RWPE2 (cell line): Measurements from ENCODE around the gene ARMC10.
A peak's percentile ranks its signal among the peaks of the same experiment; 100 is the strongest.

ENCODE experiments used
- ATAC-seq: fragments of 200-7000 bp; cut with Tn5 transposase; 3 replicates; pipeline ENCODE4 v1.9.1; 2021; ENCODE audit warnings: low read depth
- DNase-seq: peaks from one replicate; pipeline ENCODE4 v3.0.0-alpha.2; 2020; ENCODE audit warnings: low spot score
- H3K27ac ChIP-seq: fragments of 450-650 bp; 2 replicates; pipeline ENCODE4 v1.5.1; 2017; ENCODE audit warnings: mild to moderate bottlenecking; ENCODE audit not compliant: poor library complexity, severe bottlenecking
- H3K27me3 ChIP-seq: fragments of 250-450 bp; sonication (Bioruptor Pico); 2 replicates; pipeline ENCODE4 v1.5.1; 2021; ENCODE audit warnings: mild to moderate bottlenecking, moderate library complexity; ENCODE audit not compliant: insufficient read depth, poor library complexity, severe bottlenecking
- H3K36me3 ChIP-seq: fragments of 250-450 bp; sonication (Bioruptor Pico); 2 replicates; pipeline ENCODE4 v1.5.1; 2020; ENCODE audit warnings: low read depth, mild to moderate bottlenecking, moderate library complexity
- H3K4me1 ChIP-seq: fragments of 250-450 bp; sonication (Bioruptor Pico); 2 replicates; pipeline ENCODE4 v1.5.1; 2021; ENCODE audit warnings: mild to moderate bottlenecking, moderate library complexity; ENCODE audit not compliant: insufficient read depth, poor library complexity, severe bottlenecking
- H3K4me3 ChIP-seq: fragments of 250-450 bp; sonication (Bioruptor Pico); 2 replicates; pipeline ENCODE4 v1.5.1; 2021; ENCODE audit warnings: mild to moderate bottlenecking, moderate library complexity; ENCODE audit not compliant: severe bottlenecking
- H3K9me3 ChIP-seq: fragments of 250-450 bp; sonication (Bioruptor Pico); 2 replicates; pipeline ENCODE4 v1.5.1; 2021; ENCODE audit warnings: mild to moderate bottlenecking, moderate library complexity; ENCODE audit not compliant: severe bottlenecking
- TF ChIP-seq, protein P1 (sequence below): fragments of 450-650 bp; IDR thresholded peaks from one replicate; pipeline ENCODE4 v1.5.1; 2017; ENCODE audit warnings: mild to moderate bottlenecking, moderate library complexity; ENCODE audit not compliant: poor library complexity, severe bottlenecking

Gene ARMC10

DNA sequence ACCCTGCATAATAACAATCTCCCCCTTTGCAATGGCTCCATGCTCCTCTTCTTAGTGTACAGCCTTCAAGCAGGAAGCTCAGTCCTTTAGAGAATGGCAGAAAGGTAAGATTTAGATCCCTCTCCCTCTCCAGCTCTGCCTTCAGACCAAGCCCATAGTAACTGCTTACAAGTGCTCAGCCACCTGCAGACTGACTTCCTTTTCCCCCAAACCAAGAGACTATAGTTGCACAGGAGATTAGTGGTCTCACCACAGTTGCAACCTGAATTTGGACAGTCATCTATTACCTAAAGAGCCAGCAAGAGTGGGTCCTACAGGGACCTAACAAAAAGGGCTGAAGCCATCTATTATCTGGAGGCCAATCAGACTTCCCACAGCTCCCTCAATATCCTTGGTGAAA is 16.8 kb upstream of the ARMC10 start:
- Histone ChIP-seq H3K27ac (no peak overlapping the region), H3K4me1 (no peaks in the 10 kb centered on the region), H3K4me3 (no peak overlapping the region), H3K36me3 (no peaks in the 10 kb centered on the region), H3K27me3 (no peaks in the 10 kb centered on the region), H3K9me3 (no peaks in the 10 kb centered on the region)
- TF ChIP-seq, protein P1, sequence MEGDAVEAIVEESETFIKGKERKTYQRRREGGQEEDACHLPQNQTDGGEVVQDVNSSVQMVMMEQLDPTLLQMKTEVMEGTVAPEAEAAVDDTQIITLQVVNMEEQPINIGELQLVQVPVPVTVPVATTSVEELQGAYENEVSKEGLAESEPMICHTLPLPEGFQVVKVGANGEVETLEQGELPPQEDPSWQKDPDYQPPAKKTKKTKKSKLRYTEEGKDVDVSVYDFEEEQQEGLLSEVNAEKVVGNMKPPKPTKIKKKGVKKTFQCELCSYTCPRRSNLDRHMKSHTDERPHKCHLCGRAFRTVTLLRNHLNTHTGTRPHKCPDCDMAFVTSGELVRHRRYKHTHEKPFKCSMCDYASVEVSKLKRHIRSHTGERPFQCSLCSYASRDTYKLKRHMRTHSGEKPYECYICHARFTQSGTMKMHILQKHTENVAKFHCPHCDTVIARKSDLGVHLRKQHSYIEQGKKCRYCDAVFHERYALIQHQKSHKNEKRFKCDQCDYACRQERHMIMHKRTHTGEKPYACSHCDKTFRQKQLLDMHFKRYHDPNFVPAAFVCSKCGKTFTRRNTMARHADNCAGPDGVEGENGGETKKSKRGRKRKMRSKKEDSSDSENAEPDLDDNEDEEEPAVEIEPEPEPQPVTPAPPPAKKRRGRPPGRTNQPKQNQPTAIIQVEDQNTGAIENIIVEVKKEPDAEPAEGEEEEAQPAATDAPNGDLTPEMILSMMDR: no peak
- ATAC-seq: no peak
- DNase-seq: no peak

DNA sequence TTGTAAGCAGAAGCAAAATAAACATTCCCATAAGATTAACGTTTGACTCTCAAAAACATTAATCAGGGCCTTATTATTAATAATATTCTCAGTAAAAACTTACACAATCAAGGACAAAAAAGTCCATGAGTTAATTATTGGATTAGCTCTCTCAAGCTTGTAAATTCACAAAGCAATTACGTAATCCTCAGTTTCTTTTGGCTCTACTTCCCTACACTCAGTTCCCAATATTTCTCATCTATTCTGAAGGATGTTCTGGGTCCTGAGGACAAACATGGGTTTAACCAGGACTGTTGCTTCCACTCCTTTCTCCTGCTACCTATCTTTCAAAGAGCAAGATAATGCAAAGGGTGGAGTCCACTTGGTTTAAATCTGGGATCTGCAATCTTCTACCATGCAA is 15.5 kb upstream of the ARMC10 start:
- Histone ChIP-seq H3K27ac (no peak overlapping the region), H3K27me3 (no peaks in the 10 kb centered on the region), H3K36me3 (no peaks in the 10 kb centered on the region), H3K9me3 (no peaks in the 10 kb centered on the region), H3K4me3 (no peak overlapping the region), H3K4me1 (no peaks in the 10 kb centered on the region)
- DNase-seq (no peak), ATAC-seq (no peak)
- TF ChIP-seq, protein P1: no peak

DNA sequence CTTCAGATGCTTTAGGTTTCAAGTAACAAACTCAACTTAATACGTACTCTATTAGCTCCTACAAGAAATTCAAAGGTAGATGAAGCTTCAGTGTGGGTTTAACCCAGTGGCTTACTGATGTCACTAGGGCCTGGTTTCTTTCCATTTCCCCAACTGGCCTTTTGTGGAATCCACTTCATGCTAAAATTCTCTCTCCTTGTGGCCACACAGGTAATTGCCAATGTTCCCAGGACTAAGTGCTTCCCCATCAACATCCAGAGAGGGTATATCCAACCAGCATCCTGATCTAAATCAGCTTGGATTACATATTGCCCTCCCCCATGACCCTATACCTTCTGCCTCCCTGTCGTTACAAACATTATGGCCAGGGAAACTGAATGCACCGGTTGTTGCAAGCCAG is 11.0 kb upstream of the ARMC10 start:
- no peak for DNase-seq
- Histone ChIP-seq H3K4me1 (no peaks in the 10 kb centered on the region), H3K9me3 (no peaks in the 10 kb centered on the region), H3K27me3 (no peaks in the 10 kb centered on the region), H3K4me3 (no peak overlapping the region), H3K27ac (no peak overlapping the region), H3K36me3 (no peaks in the 10 kb centered on the region)
- TF ChIP-seq, protein P1: no peak
- no peak for ATAC-seq

DNA sequence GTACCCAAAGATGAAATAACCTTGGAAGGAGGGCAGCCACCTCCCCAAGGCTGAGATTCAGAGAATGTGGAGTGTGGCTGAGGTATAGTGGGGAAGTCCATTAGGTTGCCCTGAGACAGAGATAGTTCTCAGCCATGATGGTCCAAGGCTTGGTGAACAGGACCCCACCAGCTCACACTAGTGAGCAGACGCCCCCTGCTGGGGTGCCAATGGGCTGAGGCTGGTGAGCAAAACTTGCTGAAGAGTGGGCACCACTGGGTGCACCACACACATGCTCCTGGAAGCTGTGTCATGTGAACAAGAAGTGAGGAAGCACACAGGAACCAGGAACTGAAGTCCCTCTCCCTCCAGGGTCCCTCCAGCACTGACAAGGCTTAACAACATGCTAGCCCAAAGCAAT is 9.3 kb upstream of the ARMC10 start:
- H3K9me3 ChIP-seq: no peaks in the 10 kb centered on the region
- H3K27me3 ChIP-seq: no peaks in the 10 kb centered on the region
- DNase-seq (no peak), ATAC-seq (peak; percentile 59; the same call in 2 of the 3 replicates)
- no peaks in the 10 kb centered on the region for H3K4me1 ChIP-seq
- H3K27ac ChIP-seq: no peak overlapping the region
- H3K4me3 ChIP-seq: no peak overlapping the region
- TF ChIP-seq, protein P1: peak; percentile 52
- H3K36me3 ChIP-seq: no peaks in the 10 kb centered on the region

DNA sequence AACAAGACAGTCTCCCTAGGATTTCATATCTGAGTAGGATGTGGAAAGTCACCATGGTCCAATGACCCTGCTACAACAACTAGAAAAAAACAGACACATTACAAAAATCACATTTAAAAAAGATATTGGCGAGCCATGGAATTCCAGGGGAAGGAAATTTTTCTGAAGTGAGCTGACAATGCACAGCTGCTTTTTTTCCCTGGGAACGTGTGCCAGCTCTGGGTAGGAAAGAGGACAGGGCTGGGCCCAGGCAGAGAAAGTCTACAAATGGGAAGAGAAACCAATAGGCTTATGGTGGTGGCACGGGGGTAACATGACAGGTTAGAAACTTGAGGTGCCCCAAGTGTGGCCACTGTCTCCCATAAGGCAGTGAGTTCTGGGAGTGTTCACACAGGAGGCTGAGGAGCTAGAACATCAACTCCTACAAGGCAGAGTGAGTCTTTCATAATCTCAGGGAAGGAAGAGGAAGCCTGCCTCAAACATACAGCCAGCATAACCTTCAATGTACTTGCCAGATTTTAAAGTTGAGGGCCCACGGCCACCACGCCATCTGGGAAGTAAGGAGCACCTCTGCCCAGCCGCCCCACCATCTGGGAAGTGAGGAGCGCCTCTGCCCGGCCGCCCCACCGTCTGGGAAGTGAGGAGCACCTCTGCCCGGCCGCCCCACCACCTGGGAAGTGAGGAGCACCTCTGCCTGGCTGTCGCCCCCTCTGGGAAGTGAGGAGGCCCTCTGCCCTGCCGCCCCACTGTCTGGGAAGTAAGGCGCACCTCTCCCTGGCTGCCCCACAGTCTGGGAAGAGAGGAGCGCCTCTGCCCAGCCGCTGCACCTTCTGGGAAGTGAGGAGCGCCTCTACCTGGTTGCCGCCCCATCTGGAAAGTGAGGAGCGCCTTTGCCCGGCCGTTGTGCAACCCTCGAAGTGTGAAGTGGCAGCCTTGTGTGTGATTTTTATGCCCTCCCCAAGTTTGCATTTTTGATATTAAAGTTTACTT is 6.2 kb upstream of the ARMC10 start:
- no peak for DNase-seq
- H3K9me3 ChIP-seq: no peaks in the 10 kb centered on the region
- TF ChIP-seq, protein P1: no peak

More for the DNA sequence above, 6.2 kb upstream of the ARMC10 start:
- ATAC-seq: no peak
- Histone ChIP-seq H3K4me3 (no peak overlapping the region), H3K27ac (no peak overlapping the region), H3K27me3 (no peaks in the 10 kb centered on the region), H3K36me3 (no peaks in the 10 kb centered on the region), H3K4me1 (no peaks in the 10 kb centered on the region)
